GM13976 (cell line): ENCODE data around the gene EGFLAM.

Experiments
- DNase-seq: peaks from one replicate; pipeline ENCODE4 v3.0.0; 2012; ENCODE audit warnings: low spot score
- in situ Hi-C: fragments of 300-500 bp; cut with MboI; formaldehyde crosslinking; loops from one replicate; pipeline ENCODE4 v1.12.0; 2022; ENCODE audit warnings: low sequenced_read_pairs, mixed read lengths, inconsistent platforms; ENCODE audit not compliant: unreplicated experiment
- TF ChIP-seq, protein P1 (sequence below): IDR thresholded peaks from 2 replicates; pipeline ENCODE4 v1.5.1; 2012; ENCODE audit warnings: borderline replicate concordance, mild to moderate bottlenecking; ENCODE audit not compliant: insufficient read depth; ENCODE audit errors: extremely low read depth, missing control alignments, control extremely low read depth

The EGFLAM gene

DNA sequence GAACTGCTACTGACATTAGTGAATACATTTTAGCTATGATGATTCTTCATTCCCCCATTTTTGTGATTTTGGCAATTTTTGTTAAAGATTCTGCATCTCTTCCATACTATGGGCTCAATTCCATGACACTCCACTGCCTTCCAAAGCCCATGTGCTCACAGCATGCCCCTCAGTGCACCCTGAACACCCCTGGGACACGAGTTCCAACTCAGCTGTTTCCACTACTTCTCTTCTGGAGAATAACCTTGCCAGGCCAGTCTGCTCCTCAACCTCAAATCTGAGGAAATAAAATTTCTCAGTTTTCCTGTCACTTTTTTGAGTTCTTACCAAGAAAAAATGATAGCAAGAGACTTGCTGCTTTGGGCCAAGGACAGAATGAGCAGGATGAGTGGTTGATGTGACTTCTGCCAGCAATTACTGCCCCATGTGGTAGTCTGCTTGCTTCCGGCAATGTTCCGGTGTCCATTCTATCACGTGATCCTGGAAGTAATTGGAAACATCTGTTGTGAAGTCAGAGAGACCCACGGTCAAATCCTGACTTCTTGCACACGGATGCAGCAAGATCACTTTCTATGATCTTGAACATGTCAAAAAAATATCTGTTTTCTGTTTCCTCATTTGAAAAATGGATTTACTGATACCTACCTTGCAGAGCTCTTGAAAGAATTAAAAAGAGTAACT lies 58.3 kb downstream of the EGFLAM start:
- no peak for DNase-seq
- in situ Hi-C loops, result no loop called here
- TF ChIP-seq, protein P1, sequence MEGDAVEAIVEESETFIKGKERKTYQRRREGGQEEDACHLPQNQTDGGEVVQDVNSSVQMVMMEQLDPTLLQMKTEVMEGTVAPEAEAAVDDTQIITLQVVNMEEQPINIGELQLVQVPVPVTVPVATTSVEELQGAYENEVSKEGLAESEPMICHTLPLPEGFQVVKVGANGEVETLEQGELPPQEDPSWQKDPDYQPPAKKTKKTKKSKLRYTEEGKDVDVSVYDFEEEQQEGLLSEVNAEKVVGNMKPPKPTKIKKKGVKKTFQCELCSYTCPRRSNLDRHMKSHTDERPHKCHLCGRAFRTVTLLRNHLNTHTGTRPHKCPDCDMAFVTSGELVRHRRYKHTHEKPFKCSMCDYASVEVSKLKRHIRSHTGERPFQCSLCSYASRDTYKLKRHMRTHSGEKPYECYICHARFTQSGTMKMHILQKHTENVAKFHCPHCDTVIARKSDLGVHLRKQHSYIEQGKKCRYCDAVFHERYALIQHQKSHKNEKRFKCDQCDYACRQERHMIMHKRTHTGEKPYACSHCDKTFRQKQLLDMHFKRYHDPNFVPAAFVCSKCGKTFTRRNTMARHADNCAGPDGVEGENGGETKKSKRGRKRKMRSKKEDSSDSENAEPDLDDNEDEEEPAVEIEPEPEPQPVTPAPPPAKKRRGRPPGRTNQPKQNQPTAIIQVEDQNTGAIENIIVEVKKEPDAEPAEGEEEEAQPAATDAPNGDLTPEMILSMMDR, result no peak

DNA sequence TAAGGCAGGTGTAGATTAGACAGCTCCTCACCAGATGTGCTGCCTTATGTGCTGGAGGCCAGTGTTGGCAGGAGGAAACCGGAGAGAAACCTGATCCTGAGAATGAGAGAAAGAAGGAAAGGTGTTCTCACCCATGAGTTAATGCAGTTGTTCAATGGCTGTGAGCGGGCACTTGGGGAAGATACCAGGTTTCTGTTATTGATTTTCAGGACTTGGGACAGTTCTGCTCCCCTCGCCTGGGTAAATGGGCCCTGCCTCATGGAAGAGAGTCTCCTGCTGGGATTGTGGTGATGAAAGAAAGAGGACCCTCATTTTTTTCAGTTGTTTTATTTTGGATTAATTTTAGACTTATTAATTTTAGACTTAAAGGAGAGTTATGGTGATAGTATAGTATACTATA lies 59.5 kb downstream of the EGFLAM start:
- in situ Hi-C loops, result no loop called here
- TF ChIP-seq, protein P1, result no peak
- no peak for DNase-seq

DNA sequence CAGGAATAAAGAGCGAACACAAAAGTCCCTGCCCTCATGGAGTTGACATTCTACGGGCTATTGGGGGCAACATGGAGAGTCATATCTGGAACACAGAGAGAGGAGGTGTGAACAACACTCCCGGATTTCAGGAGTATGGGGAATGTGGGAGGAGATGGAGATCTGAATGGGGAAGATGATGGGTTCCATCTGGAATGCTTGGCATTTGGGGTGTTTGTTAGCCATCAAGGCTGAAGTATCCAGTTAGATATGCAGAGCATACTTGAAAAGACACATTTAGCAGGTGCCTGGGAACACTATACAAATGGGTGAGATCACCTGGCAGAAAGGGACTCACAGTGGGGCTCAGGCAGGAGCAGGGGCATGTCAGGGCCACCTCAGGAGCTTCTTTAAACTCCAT lies 61.1 kb downstream of the EGFLAM start:
- in situ Hi-C loops, result no loop called here
- TF ChIP-seq, protein P1, result no peak

DNA sequence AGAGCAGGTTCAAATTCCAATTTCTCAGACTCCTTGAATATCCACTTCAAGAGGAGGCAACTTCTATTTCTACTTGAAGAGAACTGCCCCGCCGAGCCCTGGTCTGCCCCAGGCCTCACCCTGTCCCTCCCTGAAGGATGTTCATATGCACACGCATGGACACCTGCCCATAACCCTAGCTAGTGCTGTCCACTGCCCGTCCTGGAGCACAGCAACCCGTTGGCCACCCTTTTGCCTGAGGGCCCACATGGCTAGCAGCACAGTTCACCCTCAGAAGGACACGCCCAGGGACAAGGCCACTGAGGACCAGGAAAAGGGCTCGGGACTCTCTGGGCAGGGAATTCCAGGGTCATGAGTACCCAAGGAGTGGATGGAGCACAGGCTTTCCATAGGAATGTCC lies 63.6 kb downstream of the EGFLAM start:
- TF ChIP-seq, protein P1, result no peak
- no peak for DNase-seq
- in situ Hi-C loops, result no loop called here

More for the DNA sequence above, 61.1 kb downstream of the EGFLAM start:
- no peak for DNase-seq

DNA sequence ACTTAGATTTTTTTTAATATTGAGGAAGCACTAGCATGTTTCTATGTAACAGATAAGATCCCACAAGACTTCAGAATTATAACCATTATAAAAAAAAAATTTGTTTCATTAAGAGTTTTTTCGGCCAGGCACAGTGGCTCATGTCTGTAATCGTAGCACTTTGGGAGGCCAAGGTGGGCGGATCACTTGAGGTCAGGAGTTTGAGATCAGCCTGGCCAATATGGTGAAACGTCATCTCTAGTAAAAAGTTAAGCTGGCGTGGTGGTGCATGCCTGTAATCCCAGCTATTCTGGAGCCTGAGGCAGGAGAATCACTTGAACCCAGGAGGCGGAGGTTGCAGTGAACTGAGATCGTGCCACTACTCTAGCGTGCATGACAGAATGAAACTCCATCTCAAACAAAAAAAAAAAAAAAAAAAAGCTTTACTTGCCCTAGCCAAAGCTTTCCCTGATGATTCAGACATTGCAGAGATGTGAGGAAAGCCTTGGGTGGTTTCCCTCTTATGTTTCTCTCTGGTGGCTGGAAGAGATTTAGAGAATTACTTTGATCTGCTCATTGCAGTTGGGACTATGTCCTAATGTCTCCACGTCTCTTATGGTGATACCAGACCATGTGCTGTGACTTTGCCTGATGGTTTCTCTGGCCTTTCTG lies 65.4 kb downstream of the EGFLAM start:
- in situ Hi-C loops, result no loop called here
- no peak for DNase-seq

DNA sequence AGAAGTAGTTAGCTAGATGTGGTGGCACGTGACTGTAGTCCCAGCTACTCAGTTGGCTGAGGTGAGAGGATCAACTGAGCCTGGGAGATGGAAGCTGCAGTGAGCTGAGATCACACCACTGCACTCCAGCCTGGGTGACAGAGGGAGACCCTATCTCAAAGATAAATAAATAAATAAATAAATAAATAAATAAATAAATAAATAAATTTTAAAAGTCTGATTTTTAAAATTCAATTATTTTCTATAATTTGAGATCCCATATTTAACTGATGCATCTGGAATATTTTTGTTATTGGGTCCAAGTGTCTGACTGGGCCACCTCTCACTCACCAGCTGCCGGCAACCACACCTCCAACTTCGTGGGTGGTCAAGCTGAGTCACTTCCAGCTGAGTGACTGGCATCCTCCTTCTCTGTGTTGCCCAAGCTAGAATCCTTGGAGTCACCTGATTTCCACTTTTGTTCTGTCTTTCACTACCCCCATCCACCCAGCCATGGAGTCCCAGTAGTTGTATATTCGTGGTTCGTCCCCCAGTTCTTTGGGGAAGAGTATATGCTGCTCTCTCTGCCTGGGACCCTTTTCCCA lies 70.9 kb downstream of the EGFLAM start:
- in situ Hi-C loops, result no loop called here
- TF ChIP-seq, protein P1, result no peak
- no peak for DNase-seq

More for the DNA sequence above, 65.4 kb downstream of the EGFLAM start:
- TF ChIP-seq, protein P1, result no peak

DNA sequence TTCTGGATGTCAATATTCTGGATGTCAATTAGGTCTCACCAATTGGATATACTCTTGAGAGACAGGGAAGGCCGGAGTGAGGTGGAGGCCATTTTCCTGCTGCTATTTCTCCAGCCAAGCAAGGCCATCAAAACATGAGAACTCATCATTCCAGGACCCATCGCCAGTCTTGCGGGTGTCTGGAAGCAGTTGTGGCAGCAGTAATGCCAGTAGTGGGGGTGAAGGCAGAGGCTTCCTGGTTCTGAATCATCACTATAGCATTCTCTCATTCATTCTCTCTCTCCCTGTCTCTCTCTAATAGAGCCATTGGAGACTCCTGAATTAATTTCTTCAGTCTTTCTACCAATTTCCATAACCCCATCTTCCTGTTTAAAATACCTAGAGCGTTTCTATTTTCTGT lies 71.8 kb downstream of the EGFLAM start:
- no peak for DNase-seq
- in situ Hi-C loops, result no loop called here
- TF ChIP-seq, protein P1, result no peak
